SIG-M5 treated with dmso at 0.1 percent for 504 hours (cell line): ENCODE measurements around the gene LPP.

Experiments used
- DNase-seq: peaks from one replicate; lab custom pipeline; 2025; ENCODE audit not compliant: unreplicated experiment; lab: John Stamatoyannopoulos, UW

The LPP gene

DNA sequence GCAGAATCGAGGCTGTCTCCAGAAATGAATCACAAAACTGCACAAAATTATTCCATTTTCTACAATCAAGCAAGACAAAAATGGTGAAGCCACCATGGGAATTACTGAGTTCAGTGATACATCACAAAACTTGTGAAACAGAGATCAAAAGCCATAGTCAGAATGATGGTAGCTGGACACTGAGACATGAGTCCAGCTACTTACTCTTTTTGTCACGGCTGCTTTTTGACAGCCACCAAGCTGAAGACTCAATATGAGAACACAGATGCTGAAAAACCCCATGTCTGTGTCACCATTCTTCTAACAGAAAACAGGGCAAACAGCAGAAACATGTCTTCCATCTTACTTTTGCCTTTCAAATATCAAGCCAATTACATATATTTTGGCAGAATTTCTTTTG lies 237.6 kb downstream of the LPP start:
- DNase-seq: no peak

DNA sequence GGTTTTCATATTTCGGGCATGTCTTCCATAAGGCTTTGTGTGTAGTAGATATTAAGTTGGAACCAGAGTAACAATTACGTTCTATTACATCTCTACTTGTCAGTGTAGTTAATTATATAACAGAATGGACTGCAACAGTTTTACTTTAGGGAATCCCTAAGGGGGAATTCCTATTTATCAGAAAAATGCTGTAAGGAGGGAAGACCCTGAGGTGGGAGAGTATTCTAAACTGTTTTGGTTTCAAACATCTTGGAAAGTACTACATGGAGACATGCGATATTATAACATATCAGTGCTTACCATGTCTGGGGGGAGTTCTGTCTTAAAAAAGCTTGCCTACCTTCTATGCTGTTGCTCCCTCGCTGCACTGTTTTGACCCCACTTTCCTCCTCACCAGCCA lies 238.1 kb downstream of the LPP start:
- DNase-seq: no peak

DNA sequence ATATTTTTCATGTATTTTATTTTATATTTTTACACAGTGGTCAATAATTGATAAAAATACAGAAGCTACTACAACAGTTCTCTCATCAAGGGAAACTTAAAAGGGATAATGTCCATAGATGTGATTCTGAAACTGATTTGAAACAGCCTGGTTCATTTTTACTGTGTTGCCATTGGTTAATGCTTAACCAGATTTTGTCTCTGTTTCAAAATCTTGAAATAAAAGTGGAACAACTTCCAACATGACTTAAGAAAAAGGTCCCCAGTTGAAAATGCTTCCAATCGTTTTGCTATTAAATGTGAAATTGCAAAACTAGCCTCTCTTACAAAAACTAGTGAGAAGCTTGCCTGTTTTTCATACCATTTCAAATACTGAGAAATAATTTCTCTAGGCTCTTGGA lies 240.7 kb downstream of the LPP start:
- DNase-seq: no peak

DNA sequence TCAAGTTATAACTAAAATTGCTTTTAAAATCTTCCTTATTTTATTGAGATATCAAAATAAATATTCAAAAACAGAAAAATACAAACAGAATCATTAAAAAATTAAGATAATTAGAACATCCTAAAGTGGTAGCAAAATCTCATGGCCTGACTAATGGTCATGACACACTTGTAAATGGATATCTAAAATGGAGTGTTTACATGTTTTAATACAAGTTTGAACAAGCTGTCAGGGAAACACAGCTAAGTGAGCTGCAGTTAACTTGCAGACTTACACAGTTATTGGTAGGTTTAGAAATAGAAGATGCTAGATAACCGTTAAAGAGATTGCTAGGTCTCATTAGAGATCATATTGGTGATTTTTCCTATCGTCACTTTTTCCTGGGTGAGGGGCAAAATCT lies 242.3 kb downstream of the LPP start:
- DNase-seq: no peak

DNA sequence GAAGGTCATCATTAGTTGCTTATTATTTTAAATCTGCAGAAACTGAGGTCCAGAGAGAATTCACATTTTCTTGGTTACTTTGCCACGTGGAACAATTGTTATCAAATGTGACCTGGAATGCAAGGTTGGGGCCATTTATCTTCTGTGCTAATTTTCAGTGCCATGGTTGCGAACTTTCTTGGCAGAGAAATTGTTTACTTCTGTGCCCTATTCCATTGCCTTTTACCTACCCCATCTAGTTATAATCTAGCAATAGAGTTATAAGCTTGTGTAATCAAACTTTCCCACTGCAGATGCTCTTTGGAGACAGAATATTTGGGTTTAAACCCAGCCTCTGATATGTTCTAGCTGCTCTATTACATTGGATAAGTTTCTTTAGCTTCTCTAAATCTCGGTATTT lies 242.9 kb downstream of the LPP start:
- DNase-seq: no peak

DNA sequence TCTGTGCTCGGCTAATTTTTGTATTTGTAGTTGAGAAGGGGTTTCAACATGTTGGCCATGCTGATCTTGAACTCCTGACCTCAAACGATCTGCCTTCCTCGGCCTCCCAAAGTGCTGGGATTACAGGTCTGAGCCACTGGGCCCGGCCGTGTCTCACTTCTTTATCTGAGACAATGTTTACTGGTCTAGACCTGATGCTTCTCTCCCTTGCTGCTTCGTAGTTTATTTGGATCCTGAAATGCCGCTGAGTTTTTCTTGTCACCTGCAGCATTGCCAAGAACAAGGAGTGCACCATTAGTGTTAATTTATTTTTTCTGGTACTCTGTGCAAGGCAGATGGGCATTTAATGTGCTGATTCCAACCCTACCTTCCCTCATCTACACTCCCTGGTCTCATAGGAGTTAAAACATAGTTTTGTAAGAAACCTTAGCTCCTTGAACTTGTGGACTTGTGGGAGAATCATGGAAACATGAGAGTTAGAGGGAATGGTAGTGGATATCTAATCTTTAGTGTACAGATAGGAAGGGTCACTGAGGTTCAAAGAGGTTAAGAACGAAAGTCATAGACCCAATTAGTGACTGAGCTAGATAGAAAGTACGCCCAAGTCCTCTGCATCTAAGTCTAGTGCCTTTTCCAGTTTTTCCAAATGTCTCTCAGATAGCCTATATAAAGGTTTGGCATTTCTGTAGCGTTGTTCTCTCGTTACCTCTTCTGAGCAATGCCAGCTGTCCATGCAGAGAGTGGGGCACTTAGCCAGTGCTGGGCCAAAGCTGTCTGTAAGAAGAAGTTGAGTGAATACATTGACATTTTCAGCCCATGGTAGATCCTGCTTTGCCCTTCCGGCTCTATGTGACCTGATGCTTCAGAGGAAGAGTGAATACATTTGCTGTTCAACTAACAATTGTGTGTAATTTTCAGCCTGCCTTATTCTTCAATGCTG lies 244.1 kb downstream of the LPP start:
- no peak for DNase-seq

DNA sequence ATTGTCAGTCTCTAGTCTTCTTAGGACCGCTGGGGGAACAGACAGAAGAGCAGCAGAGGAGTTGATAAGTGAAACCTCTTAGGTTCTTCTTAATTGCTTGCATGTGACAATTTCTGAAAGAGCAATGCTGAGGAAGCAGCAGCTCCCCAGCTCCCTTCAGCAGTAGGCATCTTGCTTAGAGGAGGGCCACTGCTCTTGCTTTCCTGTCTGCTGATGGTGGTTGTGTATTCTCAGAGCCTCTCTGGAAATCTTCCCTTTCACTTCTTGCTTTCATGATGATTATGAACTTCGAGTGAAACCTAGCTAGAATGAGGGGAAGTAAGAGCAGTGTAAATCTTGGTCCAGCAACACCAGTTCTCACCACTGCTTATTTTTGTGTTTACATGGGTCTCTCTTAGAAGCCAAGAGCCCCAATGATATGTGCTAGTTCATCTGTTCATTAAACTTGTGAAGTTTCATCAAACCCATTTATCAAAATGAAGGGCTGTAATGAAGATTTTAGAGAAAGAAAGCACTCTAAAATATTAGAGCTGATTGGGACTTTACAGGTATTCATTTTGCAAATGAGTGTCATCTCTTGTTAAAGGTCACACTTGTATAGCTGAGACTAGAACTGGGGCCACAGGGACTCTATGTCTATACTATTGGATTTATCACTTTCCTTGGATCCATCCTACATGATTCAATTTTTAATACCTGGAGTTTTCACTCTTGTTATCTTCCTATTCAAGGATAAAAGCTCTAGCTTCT lies 246.7 kb downstream of the LPP start:
- DNase-seq: peak; percentile 46

DNA sequence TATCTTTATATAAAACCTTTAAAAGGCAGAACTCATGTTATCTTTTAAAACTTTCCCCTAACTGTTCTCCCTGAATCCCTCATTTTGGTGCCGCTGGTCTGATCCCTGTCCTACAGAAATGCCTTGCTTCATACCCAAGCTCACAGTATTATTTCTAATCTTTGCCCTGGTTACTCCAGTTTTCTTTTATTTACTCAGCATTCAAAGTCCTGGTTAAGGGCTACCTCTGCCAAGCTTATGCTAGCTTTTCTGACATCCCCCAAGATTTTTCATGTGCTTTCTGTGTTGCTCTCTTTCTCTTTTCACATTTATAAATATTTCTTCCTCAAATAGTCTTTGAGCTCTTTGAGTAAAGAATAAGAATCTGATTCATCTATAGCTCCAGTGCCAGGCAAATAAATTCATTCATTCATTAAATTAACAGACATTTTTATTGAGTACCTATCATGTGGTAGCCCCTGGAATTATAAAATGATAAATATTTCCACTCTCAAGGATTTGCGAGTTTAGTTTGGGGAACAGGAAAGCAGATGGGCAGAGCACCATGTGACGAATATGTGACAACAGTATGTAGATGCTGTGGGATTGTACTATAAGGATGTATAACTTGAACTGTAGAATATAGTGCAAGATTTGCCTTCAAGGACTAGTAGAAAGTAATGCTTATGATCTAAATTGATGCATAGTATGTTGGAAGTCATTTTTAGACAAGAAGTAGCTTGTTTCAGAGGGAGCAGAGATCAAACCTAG lies 247.5 kb downstream of the LPP start:
- no peak for DNase-seq

DNA sequence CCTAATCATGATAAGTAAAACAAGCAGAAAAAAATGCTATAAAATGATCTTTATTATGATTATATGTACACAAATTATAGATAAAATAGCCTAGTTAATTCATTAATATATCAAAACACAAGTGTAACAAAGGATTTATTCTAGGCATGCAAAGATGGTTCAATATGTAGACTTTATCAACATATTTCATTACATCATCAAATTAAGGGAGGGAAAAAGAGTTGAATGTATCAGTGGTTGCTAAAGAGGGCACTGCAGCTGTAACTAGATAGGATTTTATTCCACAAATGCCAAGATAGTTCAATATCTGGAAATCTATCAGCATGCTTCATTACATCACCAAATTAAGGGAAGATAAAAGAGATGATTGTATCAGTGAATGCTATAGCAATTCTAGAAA lies 248.3 kb downstream of the LPP start:
- DNase-seq: no peak

DNA sequence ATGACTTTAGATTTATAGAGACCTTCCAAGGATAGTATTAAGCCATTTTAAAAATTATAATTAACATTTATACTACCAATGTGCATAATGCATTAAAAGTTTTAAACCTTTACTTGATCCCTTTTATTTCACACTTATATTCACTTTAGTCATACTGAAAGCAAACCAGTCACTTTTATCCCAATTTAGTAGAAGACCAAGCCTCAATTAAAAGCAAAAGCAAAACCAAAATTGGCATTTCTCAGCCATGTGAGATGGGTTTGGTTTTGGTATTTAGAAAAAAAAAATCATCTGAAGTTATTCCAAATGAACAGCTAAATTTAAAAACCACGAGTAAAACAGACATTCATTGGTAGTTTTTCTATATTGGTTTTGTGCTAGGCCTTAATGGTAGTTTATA lies 249.4 kb downstream of the LPP start:
- no peak for DNase-seq

DNA sequence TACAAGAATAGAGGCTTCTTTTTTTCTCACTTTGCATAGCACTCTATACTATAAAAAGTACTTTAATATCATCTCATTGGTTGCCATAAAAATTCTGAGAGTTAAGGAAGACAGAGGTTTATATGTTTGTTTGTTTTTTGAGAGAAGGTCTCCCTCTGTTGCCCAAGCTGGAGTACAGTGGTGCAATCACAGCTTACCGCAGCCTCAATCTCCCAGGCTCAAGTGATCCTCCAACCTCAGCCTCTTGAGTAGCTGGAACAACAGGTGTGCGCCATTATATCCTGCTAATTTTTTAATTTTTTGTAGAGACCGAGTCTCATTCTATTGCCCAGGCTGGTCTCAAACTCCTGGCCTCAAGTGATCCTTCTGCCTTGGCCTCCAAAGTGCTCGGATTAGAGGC lies 250.2 kb downstream of the LPP start:
- DNase-seq: no peak

DNA sequence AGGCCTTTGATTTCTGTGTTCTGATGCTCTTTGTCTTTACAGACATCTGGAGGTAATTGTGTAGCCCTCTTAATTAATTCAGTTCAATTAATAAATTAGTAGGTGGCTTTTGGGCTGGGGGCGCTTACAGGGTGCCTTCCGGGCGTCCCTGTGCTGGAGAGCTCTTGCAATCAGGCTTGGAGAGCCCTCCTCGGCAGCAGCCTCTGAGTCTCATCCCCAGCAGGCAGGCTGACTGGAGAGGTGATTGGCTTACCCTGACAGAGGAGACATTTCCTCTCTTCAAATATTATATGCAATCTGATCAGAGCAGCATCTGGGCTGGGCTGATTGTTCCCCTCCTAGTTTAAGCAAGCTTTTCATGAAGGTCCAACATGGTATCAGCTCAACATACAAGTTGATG lies 250.7 kb downstream of the LPP start:
- DNase-seq: no peak

DNA sequence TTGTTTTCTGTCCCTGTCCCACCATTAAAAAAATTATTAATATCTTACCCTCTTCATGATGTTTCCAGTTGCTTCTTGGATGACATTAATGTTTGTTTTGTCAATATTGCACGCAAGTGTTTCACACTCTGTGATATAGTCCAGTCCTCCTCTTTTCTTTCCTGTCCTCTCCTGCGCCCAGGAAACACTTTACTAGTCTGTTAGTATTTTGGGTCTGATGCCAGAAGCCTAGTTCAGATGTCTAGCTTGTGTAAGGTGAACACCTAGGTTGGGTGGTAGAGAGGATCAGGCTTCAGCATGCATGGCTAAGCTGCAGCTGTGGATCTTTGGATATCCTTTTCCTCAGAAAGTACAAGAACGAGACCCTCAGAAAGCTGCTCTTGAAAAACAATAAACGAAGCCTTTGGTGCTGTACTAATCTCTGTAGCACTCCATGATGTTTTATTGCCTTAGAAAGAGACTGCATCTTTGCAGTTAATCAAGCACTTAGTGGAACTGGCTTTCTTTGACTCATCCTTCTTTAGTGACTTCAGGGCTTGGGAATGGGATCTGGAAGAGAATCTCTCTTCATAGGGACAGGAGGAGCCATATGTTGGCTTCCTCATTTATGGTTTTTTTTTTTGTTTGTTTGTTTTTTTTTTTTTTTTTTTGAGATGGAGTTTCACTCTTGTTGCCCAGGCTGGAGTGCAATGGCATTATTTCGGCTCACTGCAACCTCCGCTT lies 253.4 kb downstream of the LPP start:
- no peak for DNase-seq

DNA sequence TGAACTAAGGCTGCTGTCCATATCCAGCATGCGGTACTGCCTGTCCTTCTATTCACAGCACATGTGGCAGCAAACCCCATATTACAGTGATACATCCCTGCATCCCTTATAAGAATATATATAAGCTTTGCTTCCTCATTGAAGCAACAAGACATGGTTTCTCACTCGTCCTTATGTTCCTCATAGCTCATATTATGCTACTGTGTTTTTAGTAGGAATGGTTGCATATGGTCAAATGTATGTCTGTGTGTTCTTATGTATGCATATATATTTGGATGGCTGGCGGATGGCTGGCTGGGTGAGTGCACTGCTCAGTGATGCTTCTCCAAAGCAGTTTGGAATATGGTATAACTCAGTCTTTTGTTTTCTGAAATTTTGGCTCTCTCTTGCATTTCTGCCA lies 254.9 kb downstream of the LPP start:
- no peak for DNase-seq

DNA sequence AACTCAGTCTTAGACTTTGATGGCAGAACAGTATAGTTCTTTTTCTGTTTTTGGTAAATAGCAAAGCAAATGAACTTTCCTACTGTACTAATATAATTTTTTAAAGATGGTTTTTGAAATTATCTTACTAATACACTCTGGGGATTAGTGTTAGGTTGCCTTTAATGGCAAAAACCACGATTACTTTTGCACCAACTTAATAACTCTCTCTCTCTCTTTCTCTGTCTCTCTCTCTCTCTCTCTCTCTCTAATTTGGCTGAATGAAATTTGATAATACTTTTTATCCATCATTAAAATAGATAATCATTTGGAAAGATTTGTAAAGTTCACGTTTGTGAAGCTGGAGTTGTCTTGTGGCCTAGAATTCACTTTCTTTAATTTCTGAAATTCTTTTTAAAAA lies 257.8 kb downstream of the LPP start:
- no peak for DNase-seq

DNA sequence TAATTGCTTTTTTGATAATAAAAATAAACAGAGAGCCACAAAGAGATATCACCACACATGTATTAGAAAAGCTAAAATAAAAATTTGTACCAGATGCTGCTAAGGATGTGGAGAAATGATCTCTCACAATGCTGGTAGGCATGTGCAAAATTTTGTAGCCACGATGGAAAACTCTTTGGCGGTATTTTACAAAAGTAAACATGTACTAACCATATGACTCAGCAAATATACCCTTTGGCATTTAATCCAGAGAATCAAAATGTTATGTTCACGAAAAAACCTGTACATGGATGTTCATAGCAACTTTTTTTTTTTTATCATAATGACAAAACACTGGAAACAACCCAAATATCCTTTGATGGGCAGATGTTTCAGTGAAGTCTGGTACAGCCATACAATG lies 261.2 kb downstream of the LPP start:
- DNase-seq: no peak

DNA sequence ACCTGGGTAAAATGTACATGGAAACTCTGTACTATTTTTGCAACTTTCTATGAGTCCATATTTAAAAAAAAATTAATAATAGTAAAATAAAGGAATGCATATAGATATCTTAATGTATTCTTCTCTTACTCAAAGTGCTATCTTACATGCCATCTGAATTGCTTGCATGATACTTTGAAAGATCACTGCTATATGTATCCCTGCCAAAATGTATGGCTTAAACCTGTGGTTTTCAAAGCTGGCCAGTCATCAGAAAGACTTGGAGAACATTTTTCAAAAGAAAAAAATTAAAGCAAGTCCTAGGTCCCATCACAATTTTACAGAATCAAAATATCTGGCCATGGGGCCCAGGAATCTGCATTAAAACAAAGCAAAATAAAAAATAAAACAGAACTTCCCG lies 262.1 kb downstream of the LPP start:
- DNase-seq: no peak

DNA sequence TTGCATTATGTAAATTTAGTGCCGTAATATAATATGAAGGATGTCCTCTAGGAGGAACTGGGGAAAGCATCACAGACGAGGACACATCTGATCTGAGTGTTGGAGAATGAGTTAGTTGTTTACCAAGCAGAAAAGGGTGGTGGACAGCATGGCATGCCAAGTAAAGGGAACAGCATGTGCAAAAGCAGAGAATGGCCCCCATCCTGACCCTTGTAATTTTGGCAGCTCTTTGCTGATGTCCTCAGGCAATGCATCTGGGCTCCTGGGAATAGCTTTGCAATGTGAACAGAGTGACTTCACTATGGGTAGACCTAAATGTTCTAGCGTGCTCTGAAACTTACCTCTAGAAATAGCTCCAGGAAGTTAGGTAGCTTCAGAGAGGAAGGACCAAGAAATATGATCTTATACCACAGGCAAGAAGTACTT lies 263.3 kb downstream of the LPP start:
- DNase-seq: no peak

DNA sequence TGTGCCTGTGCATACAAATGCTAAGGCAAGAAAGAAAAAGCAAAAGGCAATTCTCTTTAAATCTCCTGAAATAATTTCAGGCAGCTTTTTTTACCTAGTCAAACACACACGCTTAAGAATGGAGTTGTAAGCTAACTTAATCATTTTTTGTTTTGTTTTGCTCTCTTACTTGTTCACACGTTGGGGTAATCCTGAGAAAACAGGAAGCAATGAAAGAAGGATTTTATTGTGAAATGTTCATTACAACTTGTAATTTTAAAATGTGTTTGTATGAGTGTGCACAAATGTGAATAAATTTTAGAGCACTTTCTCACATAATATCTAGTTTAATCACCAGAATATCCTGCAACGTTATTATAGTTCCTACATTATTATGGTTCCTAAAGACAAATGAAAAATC lies 263.8 kb downstream of the LPP start:
- no peak for DNase-seq

DNA sequence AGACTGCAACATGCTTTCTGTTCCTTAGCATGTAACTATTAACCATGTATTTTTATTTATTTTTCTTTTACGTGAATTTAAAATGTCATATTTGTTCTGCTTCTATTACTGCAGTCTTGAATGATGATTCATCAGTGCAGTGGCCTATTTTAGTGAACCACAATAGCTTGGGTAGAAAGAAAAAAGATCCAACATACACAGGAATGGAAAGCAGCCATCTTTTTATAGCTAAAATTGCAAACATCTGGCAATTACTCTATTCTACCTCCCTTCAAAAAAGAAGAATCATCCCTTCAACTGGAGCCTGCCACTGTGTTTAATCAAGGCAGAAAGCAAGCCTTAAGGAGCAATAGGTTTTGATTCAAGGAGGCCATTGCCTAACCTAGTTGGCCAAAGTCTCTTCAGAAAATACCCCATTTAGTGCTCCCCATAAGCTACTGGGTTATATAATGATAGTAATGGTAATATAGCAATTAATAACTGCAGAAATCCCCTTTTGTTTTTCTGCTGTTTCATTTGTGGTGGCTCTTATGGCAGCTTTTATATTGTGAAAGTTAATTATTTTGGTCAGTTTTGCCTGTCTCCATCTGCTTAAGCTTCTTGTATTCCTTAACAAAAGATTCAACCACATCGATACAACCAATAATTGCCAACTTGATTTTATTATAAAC lies 267.3 kb downstream of the LPP start:
- no peak for DNase-seq
